ENCODE results near the gene TPSD1. TPM values are rescaled to one million over a fixed set of nuclear protein-coding genes. Genes with fewer than 3 reads are reported as not detected.

Gene TPSD1
- total RNA-seq, 1 experiment from 2014 or later: not detected

GRCh38 chr16:1277151-1277598 lies 21.3 kb downstream of the TPSD1 start:
- Mint-ChIP-seq H3K36me3 (ENCODE audit: insufficient read depth in 1 of 3, low read depth in 3 of 3) (peaks cover 0 to 4% (median 0%) of the 10 kb centered on the region in 3 experiments; a peak in 2 of 7 replicates), H3K4me1 (peaks cover 5 to 12% of the 10 kb centered on the region in 2 experiments; a peak in 3 of 4 replicates), H3K27me3 (ENCODE audit: low read depth) (peaks cover 42% of the 10 kb centered on the region), H3K9me3 (no peaks in the 10 kb centered on the region), H3K27ac (no peak overlapping the region), H3K4me3 (no peak overlapping the region)
- no peaks in the 10 kb centered on the region for H3K27me3 ChIP-seq (ENCODE audit: insufficient read depth, low read length)
- TF ChIP-seq CTCF (conservative IDR thresholded peaks at IDR 0.05): no peak
- no peaks in the 10 kb centered on the region for H3K23me2 ChIP-seq (ENCODE audit: insufficient read length, low read depth, low read length, poor library complexity, severe bottlenecking)
- H3K79me1 ChIP-seq (ENCODE audit: insufficient read depth, low read depth, low read length, poor library complexity, severe bottlenecking): no peaks in the 10 kb centered on the region
- no peak overlapping the region for H2BK120ac ChIP-seq (ENCODE audit: low read depth, low read length, poor library complexity, severe bottlenecking)
- no peak overlapping the region for H2BK5ac ChIP-seq (ENCODE audit: insufficient read length, low read length)
- no peak overlapping the region for H4K8ac ChIP-seq (replicated peaks; ENCODE audit: insufficient read length, low read depth, low read length)
- no peak overlapping the region for H2BK12ac ChIP-seq (ENCODE audit: insufficient read length, low read depth, low read length)
- no peak overlapping the region for H3K14ac ChIP-seq (ENCODE audit: insufficient read depth, low read length)
- no CpG with 5 or more reads among the region's 19 CpGs for WGBS (ENCODE audit: extremely low coverage, insufficient read length, low lambda C conversion rate)
- H3K27ac ChIP-seq (ENCODE audit: insufficient read length, low read depth, low read length): no peak overlapping the region
- no peak overlapping the region for H2BK15ac ChIP-seq (ENCODE audit: low read depth, low read length)
- no peak overlapping the region for H3K18ac ChIP-seq (ENCODE audit: insufficient read length, low read depth, low read length)
- H2BK20ac ChIP-seq (ENCODE audit: low read depth, low read length, poor library complexity, severe bottlenecking): no peak overlapping the region
- no peaks in the 10 kb centered on the region for H3K79me2 ChIP-seq (ENCODE audit: insufficient read depth, low read length)
- no peak overlapping the region for H4K5ac ChIP-seq (ENCODE audit: insufficient read length, low read depth, low read length)
- no peak overlapping the region for H4K91ac ChIP-seq (ENCODE audit: insufficient read length, low read depth, low read length)
- H3K56ac ChIP-seq (ENCODE audit: insufficient read length, low read depth, low read length): no peak overlapping the region
- H2AK5ac ChIP-seq (ENCODE audit: insufficient read length, low read length): no peak overlapping the region
- no peak overlapping the region for H3K4ac ChIP-seq (ENCODE audit: low read depth, low read length)
- no peak overlapping the region for H3T11ph ChIP-seq (ENCODE audit: low read length)
- H4K20me1 ChIP-seq (ENCODE audit: control insufficient read depth, insufficient read depth, insufficient read length): no peaks in the 10 kb centered on the region
- H3K4me1 ChIP-seq (ENCODE audit: insufficient read depth, low read length): no peaks in the 10 kb centered on the region; the same call in 1 of the 2 replicates
- DNase-seq: no peak
- H2AFZ ChIP-seq (ENCODE audit: low read length): no peak overlapping the region
- H3K9ac ChIP-seq (ENCODE audit: extremely low read depth, insufficient read length, low read length): no peak overlapping the region
- H3K4me2 ChIP-seq (ENCODE audit: insufficient read depth, insufficient read length, low read length): no peak overlapping the region
- no peak overlapping the region for H3K23ac ChIP-seq (ENCODE audit: insufficient read length, low read depth, low read length)
- H3K9me3 ChIP-seq (ENCODE audit: control insufficient read depth, low read depth, low read length): no peaks in the 10 kb centered on the region
